HepG2 (cell line): Measurements from ENCODE around the gene PCDH7. TPM values are rescaled to one million over a fixed set of nuclear protein-coding genes. Genes with fewer than 3 reads are reported as not detected.

Experiments used
- ATAC-seq: fragments of 200-7000 bp; cut with Tn5 transposase; 3 replicates; pipeline ENCODE4 v1.9.1; 2020; ENCODE audit warnings: mild to moderate bottlenecking, moderate library complexity
- BruUV-seq: library from RNA; stranded (reverse); fragments of 400-500 nt; replicated peaks from 2 replicates; lab custom pipeline; 2021; lab: Mats Ljungman, UMichigan
- CTCF ChIA-PET: fragments of 300-600 bp; formaldehyde crosslinking; extraction: SDS; loops from one replicate; lab custom pipeline; 2021; ENCODE audit warnings: low total read pairs, inconsistent platforms, low intra/inter-chr PET ratio; lab: Yijun Ruan, JAX
- POLR2A ChIA-PET: fragments of 350-600 bp; sonication (Branson Sonifier 250); formaldehyde crosslinking; loops from one replicate; lab custom pipeline; 2020; ENCODE audit warnings: antibody characterized with exemption, inconsistent platforms; lab: Yijun Ruan, JAX
- DNase-seq: peaks from one replicate; pipeline ENCODE4 v3.0.0-alpha.2; 2015; ENCODE audit warnings: low spot score
- FAIRE-seq: peaks from 3 replicates; lab custom pipeline; 2011; peaks lifted over from hg19 to GRCh38; lab: Jason Lieb, UNC
- H2AFZ ChIP-seq: one replicate; pipeline ENCODE4 v1.6.1; 2011; ENCODE audit warnings: low read length, inconsistent platforms
- H3K27ac ChIP-seq: fragments of 300-600 bp; 3 replicates; pipeline ENCODE4 v1.8.0; 2011; ENCODE audit warnings: mixed run types, mild to moderate bottlenecking, mixed read lengths, low read length, inconsistent platforms; ENCODE audit not compliant: insufficient read depth; ENCODE audit errors: extremely low read length
- H3K27me3 ChIP-seq, 2 experiments: fragments of 200-600 bp in 1 of 2; 2 replicates in 1 of 2; 3 replicates in 1 of 2; pipeline versions ENCODE4 v1.6.0 to v1.8.0; 2011; ENCODE audit warnings: low read length in 2 of 2, mild to moderate bottlenecking in 2 of 2, moderate library complexity in 2 of 2, inconsistent platforms in 1 of 2; ENCODE audit not compliant: insufficient read depth in 2 of 2, control insufficient read depth in 1 of 2
- H3K36me3 ChIP-seq, 2 experiments: fragments of 200-600 bp in 1 of 2; replicated peaks in 1 of 2; 2 replicates in 1 of 2; 3 replicates in 1 of 2; pipeline versions ENCODE4 v1.5.1 to v1.8.0; 2011; ENCODE audit warnings: low read length in 2 of 2, inconsistent platforms in 1 of 2; ENCODE audit not compliant: insufficient read depth in 2 of 2, control insufficient read depth in 1 of 2
- H3K4me1 ChIP-seq: 2 replicates; pipeline ENCODE4 v1.5.1; 2012; ENCODE audit warnings: low read length, inconsistent platforms; ENCODE audit not compliant: insufficient read depth
- H3K4me2 ChIP-seq: 2 replicates; pipeline ENCODE4 v1.6.0; 2011; ENCODE audit warnings: low read depth, low read length, inconsistent platforms
- H3K4me3 ChIP-seq, 3 experiments: fragments of 200-600 bp in 1 of 3; sonication (generic), shearing (Covaris generic) in 1 of 3; replicated peaks in 1 of 3; 2 replicates each; pipeline ENCODE4 v1.5.1; 2011 to 2016; ENCODE audit warnings: low read length in 3 of 3, inconsistent platforms in 2 of 3, low read depth in 2 of 3, mild to moderate bottlenecking in 2 of 3, control low read depth in 1 of 3, mixed read lengths in 1 of 3; ENCODE audit not compliant: insufficient read depth in 1 of 3
- H3K79me2 ChIP-seq: one replicate; pipeline ENCODE4 v1.6.1; 2011; ENCODE audit warnings: low read length, inconsistent platforms; ENCODE audit not compliant: insufficient read depth
- H3K9ac ChIP-seq: 2 replicates; pipeline ENCODE4 v1.6.0; 2011; ENCODE audit warnings: mild to moderate bottlenecking, low read depth, low read length, inconsistent platforms; ENCODE audit not compliant: insufficient read depth
- H3K9me3 ChIP-seq: 2 replicates; pipeline ENCODE4 v1.5.1; 2012; ENCODE audit warnings: mild to moderate bottlenecking, low read length
- H4K20me1 ChIP-seq: 2 replicates; pipeline ENCODE4 v1.6.0; 2011; ENCODE audit warnings: inconsistent platforms, mild to moderate bottlenecking, low read length, moderate library complexity; ENCODE audit not compliant: insufficient read depth
- DNMT3B ChIP-seq: conservative IDR thresholded peaks from 2 replicates; pipeline ENCODE4 v1.6.1; 2016; ENCODE audit warnings: missing biosample characterization, control low read depth
- GABPB1 ChIP-seq: IDR thresholded peaks from 2 replicates; pipeline ENCODE4 v1.6.1; 2016; ENCODE audit warnings: mild to moderate bottlenecking, missing genetic modification reagents, moderate library complexity, missing compliant biosample characterization
- GATA4 ChIP-seq: sonication (generic); IDR thresholded peaks from 2 replicates; pipeline ENCODE4 v1.6.1; 2016; ENCODE audit warnings: antibody characterized with exemption, low read depth, borderline replicate concordance
- MAFG ChIP-seq: sonication (generic); formaldehyde crosslinking; IDR thresholded peaks from 2 replicates; pipeline ENCODE4 v1.5.1; 2020; ENCODE audit warnings: mild to moderate bottlenecking, missing genetic modification reagents
- MXD1 ChIP-seq: sonication (generic); formaldehyde crosslinking; IDR thresholded peaks from 2 replicates; pipeline ENCODE4 v1.4.0; 2020; ENCODE audit warnings: mild to moderate bottlenecking, missing genetic modification reagents
- POLR2AphosphoS5 ChIP-seq: IDR thresholded peaks from 2 replicates; pipeline ENCODE4 v1.6.1; 2012; ENCODE audit warnings: low read depth, low read length
- STAT6 ChIP-seq: sonication (generic); formaldehyde crosslinking; IDR thresholded peaks from 2 replicates; pipeline ENCODE4 v1.4.0; 2020; ENCODE audit warnings: missing genetic modification reagents, mild to moderate bottlenecking, borderline replicate concordance
- ZNF18 ChIP-seq: sonication (generic); formaldehyde crosslinking; IDR thresholded peaks from 2 replicates; pipeline ENCODE4 v1.8.0; 2022; ENCODE audit warnings: mild to moderate bottlenecking, missing genetic modification reagents; ENCODE audit not compliant: insufficient replicate concordance
- ZNF383 ChIP-seq: sonication (generic); formaldehyde crosslinking; IDR thresholded peaks from 2 replicates; pipeline ENCODE4 v1.4.0; 2020; ENCODE audit warnings: missing genetic modification reagents, mild to moderate bottlenecking, borderline replicate concordance
- WGBS: methylation state at CpG from one replicate; pipeline ENCODE4 v1.1.6; 2017; ENCODE audit warnings: low lambda C conversion rate; 5-methylcytosine and 5-hydroxymethylcytosine counted together
- in situ Hi-C: cut with HindIII; loops from 2 replicates; pipeline ENCODE4 v1.10.0; 2017; ENCODE audit warnings: low pct_unique_long_range_greater_than_20kb; ENCODE audit not compliant: extremely low pct_ligation_motif_present
- intact Hi-C: fragments of 100-400 bp; cut with micrococcal nuclease; formaldehyde crosslinking; loops from one replicate; pipeline ENCODE4 v1.10.0; 2022; ENCODE audit not compliant: unreplicated experiment
- polyA plus RNA-seq, 8 experiments: library from polyadenylated mRNA; depleted of rRNA in 3 of 8; stranded (reverse) in 7 of 8; unstranded in 1 of 8; fragments of >200 nt; fragmentation: Illumina TruSeq in 4 of 8; extraction: Trizol in 4 of 8; gene quantifications; 2 replicates each; pipeline versions ENCODE4 v1.2.1 to v1.2.3, GENCODE V29; 2011 to 2016; ENCODE audit warnings: low read depth in 4 of 8, missing spikeins in 1 of 8, mixed read lengths in 1 of 8; ENCODE audit not compliant: insufficient read depth in 1 of 8
- total RNA-seq, 5 experiments: library from RNA; depleted of rRNA; stranded (reverse); fragments of >200 nt; fragmentation: Illumina TruSeq; extraction: Trizol; gene quantifications; 2 replicates each; pipeline ENCODE4 v1.2.3, GENCODE V29; 2016; ENCODE audit warnings: low read depth in 1 of 5
- TF ChIP-seq, protein P1 (sequence below): sonication (generic); formaldehyde crosslinking; IDR thresholded peaks from 2 replicates; pipeline ENCODE4 v1.4.0; 2020; ENCODE audit warnings: missing genetic modification reagents

The PCDH7 gene
- total and polyA plus RNA-seq, 2 of the 13 experiments (the other 11 are each of a cell fraction or from before 2014, with no cell fraction given) = not detected

GRCh38 chr4:30765022-30765421 lies 44.9 kb downstream of the PCDH7 start (continued):
- TF ChIP-seq GABPB1 (CRISPR knock-in tag) = no peak
- TF ChIP-seq MAFG = no peak

DNA sequence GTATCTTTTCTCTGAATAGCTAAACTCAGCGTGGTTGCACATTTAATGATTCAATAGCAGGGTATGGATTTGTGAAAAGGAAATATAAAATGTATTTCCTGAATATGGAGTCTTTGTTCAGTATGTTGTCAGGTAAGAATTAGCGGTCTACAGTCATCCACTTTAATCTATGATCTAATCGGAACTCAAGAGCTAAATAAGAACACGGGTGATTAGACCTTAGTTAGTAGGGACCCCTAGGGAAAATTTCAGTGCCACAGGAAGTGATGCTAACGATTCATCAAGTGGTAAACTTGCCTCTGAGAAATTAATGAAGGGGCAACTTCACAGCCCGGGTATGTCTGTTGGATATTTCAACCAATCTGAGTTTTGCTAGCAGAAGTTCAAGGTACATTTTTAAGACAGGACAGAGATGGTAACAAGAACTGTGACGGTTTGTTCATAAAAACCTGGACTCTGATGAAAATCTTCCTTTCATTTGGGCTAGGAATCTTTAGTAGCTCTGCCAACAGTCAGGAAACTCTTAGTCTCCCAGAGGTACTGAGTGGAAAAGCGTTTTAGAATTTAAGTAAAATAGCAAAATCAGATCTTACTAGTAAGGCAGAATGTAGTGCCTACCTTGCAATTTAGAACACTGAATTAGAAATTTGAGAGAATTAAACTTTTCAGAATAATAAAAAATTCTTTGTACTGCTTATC lies 47.1 kb downstream of the PCDH7 start:
- Histone ChIP-seq H3K4me3 (no peak overlapping the region), H3K27me3 (no peaks in the 10 kb centered on the region), H3K9ac (no peak overlapping the region), H2AFZ (no peak overlapping the region), H3K9me3 (no peaks in the 10 kb centered on the region), H4K20me1 (no peaks in the 10 kb centered on the region), H3K79me2 (no peaks in the 10 kb centered on the region), H3K27ac (no peak overlapping the region), H3K36me3 (no peaks in the 10 kb centered on the region), H3K4me1 (no peaks in the 10 kb centered on the region), H3K4me2 (no peak overlapping the region)
- WGBS = 11% methylated on average over 8 of the region's 8 CpGs
- no peak for FAIRE-seq
- DNase-seq = no peak
- in situ Hi-C loops = no loop called here
- CTCF ChIA-PET = no interaction called here
- ATAC-seq = no peak
- intact Hi-C loops = no loop called here
- POLR2A ChIA-PET = no interaction called here
- BruUV-seq = no TSS peak
- TF ChIP-seq DNMT3B (CRISPR knock-in tag) (no peak), STAT6 (CRISPR knock-in tag) (no peak), MXD1 (no peak), ZNF383 (CRISPR knock-in tag) (no peak), ZNF18 (CRISPR knock-in tag) (no peak), GATA4 (no peak), POLR2AphosphoS5 (no peak)
- TF ChIP-seq, protein P1, sequence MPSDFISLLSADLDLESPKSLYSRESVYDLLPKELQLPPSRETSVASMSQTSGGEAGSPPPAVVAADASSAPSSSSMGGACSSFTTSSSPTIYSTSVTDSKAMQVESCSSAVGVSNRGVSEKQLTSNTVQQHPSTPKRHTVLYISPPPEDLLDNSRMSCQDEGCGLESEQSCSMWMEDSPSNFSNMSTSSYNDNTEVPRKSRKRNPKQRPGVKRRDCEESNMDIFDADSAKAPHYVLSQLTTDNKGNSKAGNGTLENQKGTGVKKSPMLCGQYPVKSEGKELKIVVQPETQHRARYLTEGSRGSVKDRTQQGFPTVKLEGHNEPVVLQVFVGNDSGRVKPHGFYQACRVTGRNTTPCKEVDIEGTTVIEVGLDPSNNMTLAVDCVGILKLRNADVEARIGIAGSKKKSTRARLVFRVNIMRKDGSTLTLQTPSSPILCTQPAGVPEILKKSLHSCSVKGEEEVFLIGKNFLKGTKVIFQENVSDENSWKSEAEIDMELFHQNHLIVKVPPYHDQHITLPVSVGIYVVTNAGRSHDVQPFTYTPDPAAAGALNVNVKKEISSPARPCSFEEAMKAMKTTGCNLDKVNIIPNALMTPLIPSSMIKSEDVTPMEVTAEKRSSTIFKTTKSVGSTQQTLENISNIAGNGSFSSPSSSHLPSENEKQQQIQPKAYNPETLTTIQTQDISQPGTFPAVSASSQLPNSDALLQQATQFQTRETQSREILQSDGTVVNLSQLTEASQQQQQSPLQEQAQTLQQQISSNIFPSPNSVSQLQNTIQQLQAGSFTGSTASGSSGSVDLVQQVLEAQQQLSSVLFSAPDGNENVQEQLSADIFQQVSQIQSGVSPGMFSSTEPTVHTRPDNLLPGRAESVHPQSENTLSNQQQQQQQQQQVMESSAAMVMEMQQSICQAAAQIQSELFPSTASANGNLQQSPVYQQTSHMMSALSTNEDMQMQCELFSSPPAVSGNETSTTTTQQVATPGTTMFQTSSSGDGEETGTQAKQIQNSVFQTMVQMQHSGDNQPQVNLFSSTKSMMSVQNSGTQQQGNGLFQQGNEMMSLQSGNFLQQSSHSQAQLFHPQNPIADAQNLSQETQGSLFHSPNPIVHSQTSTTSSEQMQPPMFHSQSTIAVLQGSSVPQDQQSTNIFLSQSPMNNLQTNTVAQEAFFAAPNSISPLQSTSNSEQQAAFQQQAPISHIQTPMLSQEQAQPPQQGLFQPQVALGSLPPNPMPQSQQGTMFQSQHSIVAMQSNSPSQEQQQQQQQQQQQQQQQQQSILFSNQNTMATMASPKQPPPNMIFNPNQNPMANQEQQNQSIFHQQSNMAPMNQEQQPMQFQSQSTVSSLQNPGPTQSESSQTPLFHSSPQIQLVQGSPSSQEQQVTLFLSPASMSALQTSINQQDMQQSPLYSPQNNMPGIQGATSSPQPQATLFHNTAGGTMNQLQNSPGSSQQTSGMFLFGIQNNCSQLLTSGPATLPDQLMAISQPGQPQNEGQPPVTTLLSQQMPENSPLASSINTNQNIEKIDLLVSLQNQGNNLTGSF = no peak
